Psoas muscle (tissue), 8 donors: ENCODE data around the gene PRDM10. TPM values are rescaled to one million over a fixed set of nuclear protein-coding genes. Genes with fewer than 3 reads are reported as not detected.
"Not testable (repeated sequence)": the region's sequence is repeated elsewhere in the genome, so short reads cannot be mapped to it uniquely, and the experiment has no call there.

ENCODE experiments used
- ATAC-seq, 4 donors: fragments of 200-7000 bp; cut with Tn5 transposase; one replicate each; pipeline ENCODE4 v1.9.1; 2020; ENCODE audit warnings: moderate library complexity in 3 of 4, mild to moderate bottlenecking in 2 of 4
- DNase-seq, 2 donors: peaks; one replicate each; pipeline ENCODE4 v3.0.0-alpha.2; 2020
- H3K27ac ChIP-seq: fragments of 200-600 bp; one replicate; pipeline ENCODE4 v1.8.0; 2022
- H3K27me3 ChIP-seq, 3 donors: fragments of 200-600 bp in 1 of 3; one replicate each; pipeline versions ENCODE4 v1.6.1 to v1.8.0; 2013 to 2022; ENCODE audit warnings: low read length in 2 of 3, mild to moderate bottlenecking in 2 of 3, moderate library complexity in 1 of 3; ENCODE audit not compliant: insufficient read depth in 3 of 3
- H3K36me3 ChIP-seq, 2 donors: fragments of 200-600 bp in 1 of 2; one replicate each; pipeline versions ENCODE4 v1.6.1 to v1.8.0; 2013 to 2022; ENCODE audit warnings: low read depth in 1 of 2, mild to moderate bottlenecking in 1 of 2, moderate library complexity in 1 of 2; ENCODE audit not compliant: insufficient read depth in 1 of 2
- H3K4me1 ChIP-seq: fragments of 200-600 bp; one replicate; pipeline ENCODE4 v1.8.0; 2022
- H3K4me3 ChIP-seq: fragments of 200-600 bp; one replicate; pipeline ENCODE4 v1.8.0; 2022; ENCODE audit warnings: mild to moderate bottlenecking
- H3K9me3 ChIP-seq: fragments of 200-600 bp; one replicate; pipeline ENCODE4 v1.8.0; 2022
- CTCF ChIP-seq: fragments of 200-600 bp; IDR thresholded peaks from one replicate; pipeline ENCODE4 v1.8.0; 2022; ENCODE audit warnings: antibody characterized with exemption
- WGBS, 3 donors: extraction: QIAGEN DNeasy Blood & Tissue Kit; methylation state at CpG; one replicate each; pipeline versions ENCODE4 v1.1.6 to v1.1.7; 2013; 5-methylcytosine and 5-hydroxymethylcytosine counted together
- intact Hi-C, 2 donors: fragments of 100-400 bp; cut with DNase I; formaldehyde crosslinking; loops; one replicate each; pipeline versions ENCODE4 v1.11.0 to v1.14.2; 2022
- polyA plus RNA-seq, 3 donors: library from polyadenylated mRNA; stranded (reverse); fragments of 200-250 nt; gene quantifications; one replicate each; pipeline ENCODE4 v1.2.3, GENCODE V29; 2013
- total RNA-seq, 4 donors: library from RNA; stranded (reverse); fragmentation: NEBNext Ultra II Directional in 2 of 4; extraction: Animal tissue kit (Norgen Biotek cat#: 25700) in 2 of 4; gene quantifications; one replicate each; pipeline versions ENCODE4 v1.2.1 to v1.2.4, GENCODE V29; 2021 to 2023
- donor health status: healthy with polysubstance abuse.
- donor health status: DM: no; HTN: no; CAD: no; lungs with moderate emphysema.
- donor health status: Bipolar disorder and iron deficiency.
- donor health status: healthy.
- donor health status: DM: yes; HTN: yes; CAD: no.
- donor health status: DM: no; HTN: no; CAD: no.
- donor health status: DM: no; HTN: no; CAD: no.
- donor health status: DM: yes; HTN: yes; CAD: no.

PRDM10 gene
- total and polyA plus RNA-seq, 7 donors: 2.5 to 7.8 (median 4.2) TPM

- DNase-seq (no peak), ATAC-seq (no peak)
- H3K27me3 ChIP-seq: no peaks in the 10 kb centered on the region
- no peak overlapping the region for H3K27ac ChIP-seq
- no peak overlapping the region for H3K4me3 ChIP-seq
- H3K9me3 ChIP-seq: no peaks in the 10 kb centered on the region
- peaks cover 4% of the 10 kb centered on the region for H3K4me1 ChIP-seq
- intact Hi-C loops: no loop called here
- no peak for TF ChIP-seq CTCF
- WGBS, 3 donors: 90 to 92% (median 91%) methylated on average over 5 of the region's 5 CpGs
- no peaks in the 10 kb centered on the region for H3K36me3 ChIP-seq
These were observed 30.0 kb downstream of the PRDM10 start for GRCh38 chr11:129972611-129973010.

GRCh38 chr11:129971856-129972255, 30.8 kb downstream of the PRDM10 start:
- H3K27me3 ChIP-seq, H3K4me3 ChIP-seq, H3K4me1 ChIP-seq, H3K27ac ChIP-seq, DNase-seq, H3K36me3 ChIP-seq, ATAC-seq, H3K9me3 ChIP-seq, intact Hi-C loops: not testable (repeated sequence)
- 97 to 99% (median 97%) methylated on average over 21 to 29 of the region's 29 CpGs for WGBS, 3 donors

DNA sequence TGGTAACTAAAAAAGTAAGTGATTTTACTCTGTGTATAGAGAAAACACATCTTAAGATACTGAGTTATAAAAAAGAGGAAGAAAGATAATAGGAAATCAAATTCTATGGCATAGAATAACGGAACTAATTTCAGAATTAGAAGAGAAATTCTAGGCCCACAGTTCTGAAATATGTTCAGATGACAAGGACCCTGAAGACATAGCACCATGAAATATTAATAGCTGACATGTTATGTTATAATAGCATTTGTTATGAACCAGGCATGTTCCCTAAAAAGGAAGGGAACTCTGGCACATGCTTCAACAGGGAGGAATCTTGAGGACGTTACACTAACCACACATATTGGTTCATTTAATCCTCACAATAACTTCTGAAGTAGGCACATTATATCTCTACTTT, 32.7 kb downstream of the PRDM10 start:
- intact Hi-C loops: no loop called here
- no peak overlapping the region for H3K4me3 ChIP-seq
- H3K27me3 ChIP-seq: no peaks in the 10 kb centered on the region
- H3K36me3 ChIP-seq: no peaks in the 10 kb centered on the region
- DNase-seq (no peak), ATAC-seq (no peak)
- WGBS, 3 donors: 68 to 75% (median 71%) methylated on average over 2 of the region's 2 CpGs
- H3K4me1 ChIP-seq: peaks cover 4% of the 10 kb centered on the region
- no peak overlapping the region for H3K27ac ChIP-seq
- TF ChIP-seq CTCF: no peak
- no peaks in the 10 kb centered on the region for H3K9me3 ChIP-seq

- no peak for TF ChIP-seq CTCF
- H3K4me1 ChIP-seq: peaks cover 3% of the 10 kb centered on the region
- 75 to 84% (median 79%) methylated on average over 9 of the region's 9 CpGs for WGBS, 3 donors
- intact Hi-C loops: no loop called here
- no peak overlapping the region for H3K4me3 ChIP-seq
- H3K27me3 ChIP-seq: no peaks in the 10 kb centered on the region
- H3K36me3 ChIP-seq: no peaks in the 10 kb centered on the region
- H3K9me3 ChIP-seq: no peaks in the 10 kb centered on the region
- ATAC-seq (no peak), DNase-seq (no peak)
- no peak overlapping the region for H3K27ac ChIP-seq
These were observed 33.8 kb downstream of the PRDM10 start for GRCh38 chr11:129968591-129969419.

- TF ChIP-seq CTCF: no peak
- ATAC-seq: no peak
- no peaks in the 10 kb centered on the region for H3K27me3 ChIP-seq
- H3K36me3 ChIP-seq: no peaks in the 10 kb centered on the region
- no peaks in the 10 kb centered on the region for H3K9me3 ChIP-seq
- WGBS, 3 donors: 92 to 95% (median 93%) methylated on average over 3 of the region's 3 CpGs
- DNase-seq: no peak
- no peaks in the 10 kb centered on the region for H3K4me1 ChIP-seq
- intact Hi-C loops: no loop called here
- no peak overlapping the region for H3K27ac ChIP-seq
- H3K4me3 ChIP-seq: no peak overlapping the region
These were observed 34.6 kb downstream of the PRDM10 start for GRCh38 chr11:129967996-129968395.
